Measurements from ENCODE around the gene CDH18. TPM values are rescaled to one million over a fixed set of nuclear protein-coding genes. Genes with fewer than 3 reads are reported as not detected.

CDH18 gene
- polyA plus RNA-seq, 1 donor from 2014 or later, result 5.6 TPM

DNA sequence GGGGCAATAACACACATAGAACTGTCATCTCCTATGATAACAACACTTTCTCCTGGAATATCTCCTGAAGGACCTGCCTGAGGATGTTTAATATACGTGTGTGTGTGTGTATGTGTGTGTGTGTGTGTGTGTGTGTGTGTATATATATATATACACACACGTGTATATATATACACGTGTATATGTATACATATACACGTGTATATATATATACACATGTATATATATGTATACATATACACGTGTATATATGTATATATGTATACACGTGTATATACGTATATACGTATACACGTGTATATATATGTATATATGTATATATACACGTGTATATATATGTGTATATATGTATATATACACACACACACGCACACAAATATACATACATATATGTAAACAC is 27.5 kb downstream of the CDH18 start:
- no peaks in the 10 kb centered on the region for H3F3A ChIP-seq (ENCODE audit: insufficient read depth, low read length, poor library complexity, severe bottlenecking)
- H4K20me1 ChIP-seq (ENCODE audit: insufficient read depth), result no peaks in the 10 kb centered on the region
- H3K79me2 ChIP-seq (replicated peaks; ENCODE audit: insufficient read depth, low read length), result no peaks in the 10 kb centered on the region
- no peaks in the 10 kb centered on the region for H3K9me3 ChIP-seq (ENCODE audit: low read length)
- H2AFZ ChIP-seq (ENCODE audit: low read depth, low read length), result no peak overlapping the region
- H3K36me3 ChIP-seq (ENCODE audit: insufficient read depth, low read length), result no peaks in the 10 kb centered on the region
- no peak overlapping the region for H3K9ac ChIP-seq (ENCODE audit: low read length)
- no peaks in the 10 kb centered on the region for H3K27me3 ChIP-seq (ENCODE audit: insufficient read depth, low read depth, low read length)
- H3K27ac ChIP-seq (ENCODE audit: low read length), result no peak overlapping the region
- H3K4me3 ChIP-seq (ENCODE audit: low read length), result no peak overlapping the region
- H3K4me2 ChIP-seq (ENCODE audit: low read length), result no peak overlapping the region
- H3K9me2 ChIP-seq (ENCODE audit: insufficient read depth, low read length), result no peaks in the 10 kb centered on the region
- no peak for TF ChIP-seq EP300 (conservative IDR thresholded peaks at IDR 0.05; ENCODE audit: poor library complexity, severe bottlenecking)
- TF ChIP-seq CTCF (IDR thresholded peaks at IDR 0.05; ENCODE audit: poor library complexity, severe bottlenecking), result no peak
- no peak for TF ChIP-seq REST (IDR thresholded peaks at IDR 0.05; ENCODE audit: borderline replicate concordance)
- no peak for TF ChIP-seq EZH2 (IDR thresholded peaks at IDR 0.05; ENCODE audit: borderline replicate concordance, insufficient read depth, low read length, poor library complexity, severe bottlenecking)
- TF ChIP-seq MXI1 (conservative IDR thresholded peaks at IDR 0.05; ENCODE audit: poor library complexity, severe bottlenecking), result no peak
- no peak for TF ChIP-seq SMC3 (conservative IDR thresholded peaks at IDR 0.05; ENCODE audit: poor library complexity)
- TF ChIP-seq TAF1 (IDR thresholded peaks at IDR 0.05; ENCODE audit: low read depth), result no peak
- no peak for TF ChIP-seq POLR2AphosphoS5 (IDR thresholded peaks at IDR 0.05)
- no peak for TF ChIP-seq RAD21 (conservative IDR thresholded peaks at IDR 0.05)

DNA sequence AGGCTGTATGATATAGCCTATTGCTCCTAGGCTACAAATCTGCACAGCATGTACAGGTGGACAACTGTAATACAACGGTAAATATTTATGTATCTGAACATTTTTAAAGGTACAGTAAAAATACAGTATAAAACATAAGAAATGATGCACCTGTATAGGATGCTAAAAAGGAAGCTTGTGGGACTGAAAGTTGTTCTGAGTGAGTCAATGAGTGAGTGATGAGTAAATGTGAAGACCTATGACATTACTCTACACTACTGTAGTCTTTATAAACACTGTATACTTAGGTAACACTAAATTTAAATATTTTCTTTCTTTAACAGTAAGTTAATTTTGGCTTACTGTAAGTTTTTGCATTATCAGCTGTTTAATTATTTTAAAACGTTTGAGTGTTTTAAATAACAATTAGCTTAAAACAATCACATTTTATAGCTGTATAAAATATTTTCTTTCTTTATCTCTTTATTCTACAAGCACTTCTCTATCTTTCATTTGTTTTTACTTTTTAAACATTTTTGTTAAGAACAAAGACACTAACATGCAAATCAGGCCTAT is 28.1 kb downstream of the CDH18 start:
- Histone ChIP-seq H3K36me3 (ENCODE audit: insufficient read depth, low read length) (no peaks in the 10 kb centered on the region), H3K9me3 (ENCODE audit: low read length) (no peaks in the 10 kb centered on the region), H3K4me2 (ENCODE audit: low read length) (no peak overlapping the region), H2AFZ (ENCODE audit: low read depth, low read length) (no peak overlapping the region), H3F3A (ENCODE audit: insufficient read depth, low read length, poor library complexity, severe bottlenecking) (no peaks in the 10 kb centered on the region), H3K9ac (ENCODE audit: low read length) (no peak overlapping the region), H3K4me3 (ENCODE audit: low read length) (no peak overlapping the region), H4K20me1 (ENCODE audit: insufficient read depth) (no peaks in the 10 kb centered on the region), H3K9me2 (ENCODE audit: insufficient read depth, low read length) (no peaks in the 10 kb centered on the region), H3K27ac (ENCODE audit: low read length) (no peak overlapping the region), H3K79me2 (replicated peaks; ENCODE audit: insufficient read depth, low read length) (no peaks in the 10 kb centered on the region), H3K27me3 (ENCODE audit: insufficient read depth, low read depth, low read length) (no peaks in the 10 kb centered on the region)
- TF ChIP-seq EP300 (conservative IDR thresholded peaks at IDR 0.05; ENCODE audit: poor library complexity, severe bottlenecking) (no peak), EZH2 (IDR thresholded peaks at IDR 0.05; ENCODE audit: borderline replicate concordance, insufficient read depth, low read length, poor library complexity, severe bottlenecking) (no peak), POLR2AphosphoS5 (IDR thresholded peaks at IDR 0.05) (no peak), REST (IDR thresholded peaks at IDR 0.05; ENCODE audit: borderline replicate concordance) (no peak), MXI1 (conservative IDR thresholded peaks at IDR 0.05; ENCODE audit: poor library complexity, severe bottlenecking) (no peak), CTCF (IDR thresholded peaks at IDR 0.05; ENCODE audit: poor library complexity, severe bottlenecking) (no peak), SMC3 (conservative IDR thresholded peaks at IDR 0.05; ENCODE audit: poor library complexity) (no peak), TAF1 (IDR thresholded peaks at IDR 0.05; ENCODE audit: low read depth) (no peak), RAD21 (conservative IDR thresholded peaks at IDR 0.05) (no peak)

Measured in neural cell (in vitro differentiated cells).